A673 (cell line): ENCODE measurements around the gene FAM3B. TPM values are rescaled to one million over a fixed set of nuclear protein-coding genes. Genes with fewer than 3 reads are reported as not detected.

Experiments
- BruUV-seq: library from RNA; stranded (reverse); fragments of 400-500 nt; replicated peaks from 2 replicates; lab custom pipeline; 2021; lab: Mats Ljungman, UMichigan
- CTCF ChIA-PET: fragments of 300-600 bp; sonication (Branson Sonifier 250); formaldehyde crosslinking; loops from one replicate; lab custom pipeline; 2022; ENCODE audit warnings: antibody characterized with exemption; lab: Charles Lee
- POLR2A ChIA-PET: fragments of 300-600 bp; sonication (Branson Sonifier 250); formaldehyde crosslinking; loops from one replicate; lab custom pipeline; 2022; ENCODE audit warnings: antibody characterized with exemption; ENCODE audit not compliant: low non-redundant PET; lab: Charles Lee
- DNase-seq: peaks from one replicate; pipeline ENCODE4 v3.0.0-alpha.2; 2015; ENCODE audit warnings: low spot score
- H3K27ac ChIP-seq: fragments of 200-600 bp; sonication (generic); 2 replicates; pipeline ENCODE4 v1.5.1; 2016; ENCODE audit warnings: mixed run types, low read depth, mild to moderate bottlenecking, mixed read lengths, antibody characterized with exemption, low read length; ENCODE audit not compliant: poor library complexity, severe bottlenecking
- H3K27me3 ChIP-seq: fragments of 200-600 bp; sonication (generic); replicated peaks from 2 replicates; pipeline ENCODE4 v1.6.1; 2017; ENCODE audit warnings: mixed run types, low read depth, mild to moderate bottlenecking, mixed read lengths, antibody characterized with exemption, low read length; ENCODE audit not compliant: insufficient read depth, poor library complexity
- H3K36me3 ChIP-seq: fragments of 200-600 bp; sonication (generic); 2 replicates; pipeline ENCODE4 v1.6.1; 2016; ENCODE audit warnings: mixed run types, mild to moderate bottlenecking, mixed read lengths, antibody characterized with exemption, low read length; ENCODE audit not compliant: insufficient read depth, poor library complexity, severe bottlenecking
- H3K4me1 ChIP-seq: fragments of 200-600 bp; sonication (generic); 2 replicates; pipeline ENCODE4 v1.6.1; 2017; ENCODE audit warnings: mixed run types, mild to moderate bottlenecking, mixed read lengths, antibody characterized with exemption, low read length; ENCODE audit not compliant: insufficient read depth, poor library complexity, severe bottlenecking
- H3K4me3 ChIP-seq: fragments of 200-600 bp; sonication (generic); 2 replicates; pipeline ENCODE4 v1.5.1; 2016; ENCODE audit warnings: low read depth, mixed run types, mild to moderate bottlenecking, mixed read lengths, low read length; ENCODE audit not compliant: poor library complexity, severe bottlenecking
- H3K9me3 ChIP-seq: fragments of 200-600 bp; sonication (generic); 2 replicates; pipeline ENCODE4 v1.6.1; 2016; ENCODE audit warnings: mixed run types, low read depth, mild to moderate bottlenecking, mixed read lengths, antibody characterized with exemption, low read length; ENCODE audit not compliant: poor library complexity, severe bottlenecking
- CTCF ChIP-seq: fragments of 300-800, 200-600 bp; sonication (generic); conservative IDR thresholded peaks from 2 replicates; pipeline ENCODE4 v1.5.1; 2017; ENCODE audit warnings: low read depth, mild to moderate bottlenecking, antibody characterized with exemption, low read length, moderate library complexity, mixed read lengths
- EZH2 ChIP-seq: fragments of 200-600 bp; sonication (generic); IDR thresholded peaks from 2 replicates; pipeline ENCODE4 v1.6.1; 2017; ENCODE audit warnings: borderline replicate concordance, low read depth, mild to moderate bottlenecking, mixed read lengths, antibody characterized with exemption, low read length; ENCODE audit not compliant: poor library complexity, severe bottlenecking
- intact Hi-C: fragments of 100-400 bp; cut with micrococcal nuclease; formaldehyde crosslinking; loops from one replicate; pipeline ENCODE4 v1.10.0; 2022; ENCODE audit not compliant: unreplicated experiment
- total RNA-seq: library from RNA; stranded (reverse); gene quantifications from 2 replicates; pipeline ENCODE4 v1.2.3, GENCODE V29; 2021

Gene FAM3B
- total RNA-seq, 1 experiment from 2014 or later = not detected

- no peak for TF ChIP-seq EZH2
- no peak for TF ChIP-seq CTCF
- Histone ChIP-seq H3K36me3 (no peaks in the 10 kb centered on the region), H3K27me3 (no peaks in the 10 kb centered on the region), H3K4me3 (no peak overlapping the region), H3K4me1 (no peaks in the 10 kb centered on the region), H3K27ac (no peak overlapping the region), H3K9me3 (no peaks in the 10 kb centered on the region)
- no peak for DNase-seq
- POLR2A ChIA-PET = no interaction called here
- no TSS peak for BruUV-seq
- intact Hi-C loops = no loop called here
- CTCF ChIA-PET = interaction anchor here (0.7 kb wide), 1 partner anchor 65 kb away, joined by 4 read pairs; no protein-coding TSS in a partner anchor
Measured at GRCh38 chr21:41345934-41346685, 29.5 kb downstream of the FAM3B start.

DNA sequence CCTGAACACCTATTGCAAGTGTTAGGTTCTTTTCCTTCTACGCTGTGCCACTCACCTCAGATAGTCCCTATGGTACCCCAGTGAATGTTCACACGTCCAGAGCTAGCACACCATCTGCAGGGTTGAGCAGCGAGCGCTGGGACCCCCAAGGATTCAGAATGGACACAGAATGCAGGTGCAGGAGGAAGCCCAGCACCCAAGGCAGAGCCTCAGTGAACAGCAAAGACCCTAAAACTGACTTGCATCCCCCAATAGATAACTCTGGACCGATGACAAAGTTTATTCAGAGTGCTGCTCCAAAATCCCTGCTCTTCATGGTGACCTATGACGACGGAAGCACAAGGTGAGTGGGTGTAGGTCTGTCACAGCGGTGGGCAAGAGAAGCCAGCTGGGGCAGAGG, 30.2 kb downstream of the FAM3B start:
- Histone ChIP-seq H3K4me1 (no peaks in the 10 kb centered on the region), H3K4me3 (no peak overlapping the region), H3K27ac (no peak overlapping the region), H3K36me3 (no peaks in the 10 kb centered on the region), H3K9me3 (no peaks in the 10 kb centered on the region), H3K27me3 (no peaks in the 10 kb centered on the region)
- ChIA-PET CTCF (no interaction called here), POLR2A (no interaction called here)
- DNase-seq = no peak
- no peak for TF ChIP-seq EZH2
- no peak for TF ChIP-seq CTCF
- intact Hi-C loops = no loop called here
- BruUV-seq = no TSS peak

GRCh38 chr21:41348434-41348833, 31.8 kb downstream of the FAM3B start:
- no peaks in the 10 kb centered on the region for H3K27me3 ChIP-seq
- no peak for DNase-seq
- H3K4me3 ChIP-seq = no peak overlapping the region
- H3K4me1 ChIP-seq = no peaks in the 10 kb centered on the region
- H3K9me3 ChIP-seq = no peaks in the 10 kb centered on the region
- POLR2A ChIA-PET = no interaction called here
- H3K27ac ChIP-seq = no peak overlapping the region
- intact Hi-C loops = no loop called here
- TF ChIP-seq EZH2 (no peak), CTCF (no peak)
- H3K36me3 ChIP-seq = no peaks in the 10 kb centered on the region
- CTCF ChIA-PET = no interaction called here
- no TSS peak for BruUV-seq
